Measurements from ENCODE around the gene RXFP3.

The RXFP3 gene

GRCh38 chr5:33985447-33985846, 49.3 kb downstream of the RXFP3 start:
- Mint-ChIP-seq H3K27ac (no peak overlapping the region), H3K27me3 (ENCODE audit: low read depth, poor library complexity) (no peaks in the 10 kb centered on the region), H3K36me3 (ENCODE audit: low read depth) (peaks cover 19% of the 10 kb centered on the region), H3K9me3 (no peaks in the 10 kb centered on the region), H3K4me3 (no peak overlapping the region), H3K4me1 (no peaks in the 10 kb centered on the region)
- DNase-seq: no peak
- TF ChIP-seq CTCF (IDR thresholded peaks at IDR 0.05): no peak

Data from nephron progenitor cell (in vitro differentiated cells).